NK-92 treated with Interleukin-12 subunit alpha and Interleukin-12 subunit beta, amount 100 ng/mL, for 24 hours (cell line): ENCODE results near the gene PLXNA4.

Source experiments
- DNase-seq: peaks from one replicate; lab custom pipeline; 2025; lab: John Stamatoyannopoulos, UW

PLXNA4 gene

GRCh38 chr7:132317701-132318351 is 258.4 kb downstream of the PLXNA4 start:
- DNase-seq, result no peak

- no peak for DNase-seq
Measured at GRCh38 chr7:132312531-132313055, 263.7 kb downstream of the PLXNA4 start.

GRCh38 chr7:132311733-132312132 is 264.5 kb downstream of the PLXNA4 start:
- DNase-seq, result no peak

- no peak for DNase-seq
Measured at GRCh38 chr7:132309102-132309805, 267.0 kb downstream of the PLXNA4 start.

GRCh38 chr7:132307465-132307864 is 268.8 kb downstream of the PLXNA4 start:
- DNase-seq, result no peak

- DNase-seq, result no peak
Measured at GRCh38 chr7:132300599-132301277, 275.5 kb downstream of the PLXNA4 start.

GRCh38 chr7:132298790-132299189 is 277.5 kb downstream of the PLXNA4 start:
- DNase-seq, result no peak

GRCh38 chr7:132296820-132297219 is 279.4 kb downstream of the PLXNA4 start:
- no peak for DNase-seq

- no peak for DNase-seq
Measured at GRCh38 chr7:132295175-132295574, 281.1 kb downstream of the PLXNA4 start.

- no peak for DNase-seq
Measured at GRCh38 chr7:132292803-132293202, 283.5 kb downstream of the PLXNA4 start.

- DNase-seq, result no peak
Measured at GRCh38 chr7:132291481-132291880, 284.8 kb downstream of the PLXNA4 start.

- DNase-seq, result no peak
Measured at GRCh38 chr7:132290021-132290420, 286.2 kb downstream of the PLXNA4 start.

GRCh38 chr7:132286836-132287235 is 289.4 kb downstream of the PLXNA4 start:
- no peak for DNase-seq

- no peak for DNase-seq
Measured at GRCh38 chr7:132280335-132280734, 295.9 kb downstream of the PLXNA4 start.

GRCh38 chr7:132279718-132280117 is 296.6 kb downstream of the PLXNA4 start:
- no peak for DNase-seq

- no peak for DNase-seq
Measured at GRCh38 chr7:132276976-132277725, 299.1 kb downstream of the PLXNA4 start.

GRCh38 chr7:132276234-132276630 is 300.0 kb downstream of the PLXNA4 start:
- DNase-seq, result no peak

- DNase-seq, result no peak
Measured at GRCh38 chr7:132275416-132276233, 300.6 kb downstream of the PLXNA4 start.

GRCh38 chr7:132272763-132273371 is 303.4 kb downstream of the PLXNA4 start:
- no peak for DNase-seq

- DNase-seq, result no peak
Measured at GRCh38 chr7:132270517-132270916, 305.8 kb downstream of the PLXNA4 start.

- no peak for DNase-seq
Measured at GRCh38 chr7:132269718-132270117, 306.6 kb downstream of the PLXNA4 start.
